DMS 273 (cell line): Measurements from ENCODE around the gene FAM118A.
"Not testable (repeated sequence)": the region's sequence is repeated elsewhere in the genome, so short reads cannot be mapped to it uniquely, and the experiment has no call there.

Experiments used
- DNase-seq: peaks from one replicate; lab custom pipeline; 2025; ENCODE audit not compliant: unreplicated experiment; lab: John Stamatoyannopoulos, UW

Gene FAM118A

DNA sequence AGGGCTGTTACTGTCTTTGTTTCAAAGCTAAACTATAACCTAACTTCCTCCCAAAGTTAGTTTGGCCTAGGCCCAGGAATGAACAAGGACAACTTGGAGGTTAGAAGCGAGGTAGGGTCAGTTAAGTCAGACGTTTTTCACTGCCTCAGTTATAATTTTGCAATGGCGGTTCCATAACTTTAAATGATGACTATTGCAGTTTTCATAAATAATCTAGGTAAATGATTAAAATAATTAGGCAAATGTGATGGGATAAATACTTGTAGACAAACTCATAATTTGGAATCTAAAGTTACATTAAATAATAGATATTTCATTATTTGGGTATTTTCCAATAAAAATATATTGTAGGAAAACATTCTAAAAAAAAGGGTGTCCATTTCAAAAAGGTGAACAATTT, 63.9 kb downstream of the FAM118A start:
- not testable (repeated sequence) for DNase-seq

DNA sequence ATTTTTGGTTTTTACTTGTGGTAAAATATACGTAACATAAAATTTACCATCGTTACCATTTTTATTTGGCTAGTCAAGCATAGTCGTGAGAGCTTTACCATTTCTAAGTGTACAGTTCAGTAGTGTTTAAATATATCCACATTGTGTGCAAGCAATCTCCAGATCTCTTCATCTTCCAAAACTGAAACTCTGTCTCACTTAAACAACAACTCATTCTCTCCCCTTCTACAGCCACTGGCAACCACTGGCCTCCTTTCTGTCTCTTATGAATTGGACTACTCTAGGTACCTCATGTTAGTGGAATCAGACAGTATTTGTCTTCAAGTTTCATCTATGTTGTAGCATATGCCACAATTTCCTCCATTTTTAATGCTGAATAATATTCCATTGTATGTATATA, 66.3 kb downstream of the FAM118A start:
- DNase-seq = no peak

DNA sequence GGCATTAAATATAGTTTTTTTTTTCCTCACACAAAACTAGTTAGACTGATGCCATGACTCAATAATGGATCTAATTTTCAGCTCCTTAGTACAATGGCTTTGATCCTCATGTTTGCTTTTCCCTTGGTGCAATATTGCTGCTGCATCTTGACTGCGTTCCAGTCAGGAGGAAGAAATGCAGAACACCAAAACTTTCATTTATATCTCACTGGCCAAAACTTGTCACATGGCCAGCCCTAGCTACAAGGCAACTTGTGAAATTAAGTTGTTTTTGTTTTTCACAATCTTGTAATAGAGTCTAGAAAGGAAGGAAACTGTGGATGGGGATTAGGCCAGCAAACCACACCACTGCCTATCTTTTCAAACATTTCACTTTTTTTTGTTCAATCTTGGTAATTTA, 67.0 kb downstream of the FAM118A start:
- DNase-seq = no peak

DNA sequence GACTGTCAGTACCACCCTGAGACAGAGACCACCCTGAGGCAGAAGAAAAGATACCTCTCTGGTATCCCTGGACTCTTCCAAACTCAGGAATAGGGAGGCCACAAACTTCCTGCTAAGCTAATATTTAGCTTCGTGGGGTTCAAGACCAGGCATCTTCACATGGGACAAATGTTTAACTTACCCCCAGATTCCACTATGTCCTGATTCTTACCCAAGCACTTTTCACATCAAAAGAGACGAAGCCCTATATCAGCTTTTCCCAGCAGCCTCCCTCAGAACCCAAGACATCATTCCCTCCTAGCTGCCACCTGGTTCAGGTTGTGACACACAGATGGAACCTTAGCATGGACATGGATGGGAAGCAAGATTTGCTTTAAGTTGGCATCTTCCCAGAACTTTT, 71.6 kb downstream of the FAM118A start:
- no peak for DNase-seq

DNA sequence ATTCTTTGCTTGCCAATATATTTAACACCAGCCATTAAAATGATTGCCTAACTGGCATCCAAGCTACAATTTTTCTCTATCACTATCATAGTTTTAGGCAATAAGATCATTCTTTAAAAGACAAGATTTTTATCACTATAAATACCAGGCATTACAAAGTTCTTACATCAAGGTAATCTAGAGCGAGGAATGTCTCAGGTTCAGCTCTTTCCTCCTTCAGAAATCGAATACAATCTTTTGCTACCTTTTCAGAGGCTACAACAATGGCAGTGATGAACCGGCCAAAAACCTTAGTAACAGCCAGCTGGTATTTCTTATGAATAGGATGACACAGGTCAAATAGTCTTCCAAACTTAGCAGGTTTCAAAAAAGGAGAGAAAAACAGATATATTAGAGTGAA, 79.8 kb downstream of the FAM118A start:
- DNase-seq = no peak
